Gastroesophageal sphincter (tissue), 4 donors: ENCODE measurements around the gene FAM83G. TPM values are rescaled to one million over a fixed set of nuclear protein-coding genes. Genes with fewer than 3 reads are reported as not detected.

Source experiments
- ATAC-seq: fragments of 150-250 bp; one replicate; pipeline ENCODE4 v1.9.1; 2016; ENCODE audit warnings: mild to moderate bottlenecking, moderate library complexity
- H3K27ac ChIP-seq, 4 donors: fragments of 200-600 bp; sonication (generic) in 3 of 4; 1 replicate in 3 of 4; 2 replicates in 1 of 4; pipeline ENCODE4 v1.5.1; 2016 to 2019
- H3K27me3 ChIP-seq: fragments of 200-600 bp; sonication (generic); one replicate; pipeline ENCODE4 v1.5.1; 2019
- H3K36me3 ChIP-seq, 2 donors: fragments of 200-600 bp; sonication (generic); one replicate each; pipeline ENCODE4 v1.5.1; 2019; ENCODE audit warnings: control low read depth in 1 of 2
- H3K4me1 ChIP-seq, 3 donors: fragments of 200-600 bp; sonication (generic); 1 replicate in 2 of 3; 2 replicates in 1 of 3; pipeline ENCODE4 v1.5.1; 2016 to 2019; ENCODE audit warnings: control low read depth in 2 of 3
- H3K4me3 ChIP-seq, 2 donors: fragments of 200-600 bp; sonication (generic); one replicate each; pipeline ENCODE4 v1.5.1; 2019; ENCODE audit warnings: mild to moderate bottlenecking in 1 of 2, moderate library complexity in 1 of 2
- H3K9me3 ChIP-seq, 3 donors: fragments of 200-600 bp; sonication (generic); one replicate each; pipeline ENCODE4 v1.5.1; 2017 to 2019; ENCODE audit warnings: control low read depth in 2 of 3
- EP300 ChIP-seq: sonication (generic); formaldehyde crosslinking; IDR thresholded peaks from one replicate; pipeline ENCODE4 v1.6.1; 2017; ENCODE audit warnings: antibody characterized with exemption, mild to moderate bottlenecking
- POLR2A ChIP-seq, 2 donors: fragments of 450-650 bp; IDR thresholded peaks; one replicate each; pipeline ENCODE4 v1.6.1; 2017; ENCODE audit warnings: antibody characterized with exemption in 2 of 2, mild to moderate bottlenecking in 2 of 2, moderate library complexity in 1 of 2
- POLR2AphosphoS5 ChIP-seq: sonication (generic); formaldehyde crosslinking; IDR thresholded peaks from one replicate; pipeline ENCODE4 v1.6.1; 2017; ENCODE audit warnings: antibody characterized with exemption
- WGBS, 2 donors: methylation state at CpG; one replicate each; pipeline ENCODE4 v1.1.5; 2018; ENCODE audit warnings: low coverage in 1 of 2; 5-methylcytosine and 5-hydroxymethylcytosine counted together
- total RNA-seq, 4 donors: library from RNA; depleted of rRNA; stranded (reverse); fragments of >200 nt; gene quantifications; one replicate each; pipeline ENCODE4 v1.1.0, GENCODE V29; 2016
- TF ChIP-seq, protein P1 (sequence below), 4 experiments: fragments of 200-600 bp in 2 of 4; fragments of 450-650 bp in 2 of 4; sonication (generic) in 1 of 4; IDR thresholded peaks; one replicate each; pipeline ENCODE4 v1.5.1; 2017 to 2019; ENCODE audit warnings: antibody characterized with exemption in 4 of 4, mild to moderate bottlenecking in 2 of 4, moderate library complexity in 2 of 4

The FAM83G gene
- total RNA-seq, 4 donors from 2014 or later, result 6.7 to 17.9 (median 11.7) TPM

- Histone ChIP-seq H3K9me3 (no peaks in the 10 kb centered on the region), H3K4me3 (no peak overlapping the region), H3K27ac (no peak overlapping the region), H3K27me3 (peaks cover 11% of the 10 kb centered on the region), H3K4me1 (no peaks in the 10 kb centered on the region), H3K36me3 (no peaks in the 10 kb centered on the region)
- WGBS, 2 donors, result 48% methylated on average over 3 of the region's 6 CpGs; no CpG with 5 or more reads in 1 of the 2 donors
- no peak for ATAC-seq
- TF ChIP-seq, protein P1, sequence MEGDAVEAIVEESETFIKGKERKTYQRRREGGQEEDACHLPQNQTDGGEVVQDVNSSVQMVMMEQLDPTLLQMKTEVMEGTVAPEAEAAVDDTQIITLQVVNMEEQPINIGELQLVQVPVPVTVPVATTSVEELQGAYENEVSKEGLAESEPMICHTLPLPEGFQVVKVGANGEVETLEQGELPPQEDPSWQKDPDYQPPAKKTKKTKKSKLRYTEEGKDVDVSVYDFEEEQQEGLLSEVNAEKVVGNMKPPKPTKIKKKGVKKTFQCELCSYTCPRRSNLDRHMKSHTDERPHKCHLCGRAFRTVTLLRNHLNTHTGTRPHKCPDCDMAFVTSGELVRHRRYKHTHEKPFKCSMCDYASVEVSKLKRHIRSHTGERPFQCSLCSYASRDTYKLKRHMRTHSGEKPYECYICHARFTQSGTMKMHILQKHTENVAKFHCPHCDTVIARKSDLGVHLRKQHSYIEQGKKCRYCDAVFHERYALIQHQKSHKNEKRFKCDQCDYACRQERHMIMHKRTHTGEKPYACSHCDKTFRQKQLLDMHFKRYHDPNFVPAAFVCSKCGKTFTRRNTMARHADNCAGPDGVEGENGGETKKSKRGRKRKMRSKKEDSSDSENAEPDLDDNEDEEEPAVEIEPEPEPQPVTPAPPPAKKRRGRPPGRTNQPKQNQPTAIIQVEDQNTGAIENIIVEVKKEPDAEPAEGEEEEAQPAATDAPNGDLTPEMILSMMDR (IDR thresholded peaks at IDR 0.05), result no peak
- TF ChIP-seq EP300, result no peak
- TF ChIP-seq POLR2AphosphoS5, result no peak
- no peak for TF ChIP-seq POLR2A (IDR thresholded peaks at IDR 0.05)
These were observed 56.7 kb downstream of the FAM83G start for GRCh38 chr17:18947866-18948265.

DNA sequence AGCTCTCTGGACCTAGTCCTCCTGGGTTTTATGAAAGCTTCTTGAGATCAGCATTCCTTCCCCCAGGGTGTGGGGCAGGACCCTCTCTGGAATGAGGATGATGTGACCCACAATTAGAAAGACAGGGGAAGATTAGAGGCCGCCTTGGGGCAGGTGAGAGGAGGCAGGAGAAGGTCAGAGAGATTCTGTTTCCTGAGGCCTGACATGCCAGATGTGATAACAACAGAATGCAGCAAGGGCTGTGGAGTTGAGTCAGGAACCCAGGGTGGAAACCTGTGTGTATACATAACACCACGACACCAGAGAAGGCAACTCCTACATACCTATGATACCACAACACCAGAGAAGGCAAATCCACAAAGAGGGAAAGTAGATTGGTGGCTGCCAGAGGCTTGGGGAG lies 58.0 kb downstream of the FAM83G start:
- Histone ChIP-seq H3K9me3 (no peaks in the 10 kb centered on the region), H3K4me3 (no peak overlapping the region), H3K27me3 (peaks cover 11% of the 10 kb centered on the region), H3K36me3 (no peaks in the 10 kb centered on the region), H3K4me1 (no peaks in the 10 kb centered on the region), H3K27ac (no peak overlapping the region)
- WGBS, 2 donors, result 60% methylated on average over 1 of the region's 2 CpGs
- ATAC-seq, result no peak
- TF ChIP-seq POLR2AphosphoS5 (no peak), POLR2A (IDR thresholded peaks at IDR 0.05) (no peak), EP300 (no peak)
- TF ChIP-seq, protein P1 (IDR thresholded peaks at IDR 0.05), result no peak

GRCh38 chr17:18944646-18945045 lies 59.9 kb downstream of the FAM83G start:
- TF ChIP-seq, protein P1 (IDR thresholded peaks at IDR 0.05), result no peak
- no peak for TF ChIP-seq POLR2A (IDR thresholded peaks at IDR 0.05)
- TF ChIP-seq EP300, result no peak
- TF ChIP-seq POLR2AphosphoS5, result no peak
- peaks cover 8% of the 10 kb centered on the region for H3K27me3 ChIP-seq
- no peak overlapping the region for H3K27ac ChIP-seq
- no peaks in the 10 kb centered on the region for H3K4me1 ChIP-seq
- H3K36me3 ChIP-seq, result no peaks in the 10 kb centered on the region
- no peak overlapping the region for H3K4me3 ChIP-seq
- ATAC-seq, result no peak
- no peaks in the 10 kb centered on the region for H3K9me3 ChIP-seq
- WGBS, 2 donors, result 67 to 69% methylated on average over 3 to 5 of the region's 5 CpGs

DNA sequence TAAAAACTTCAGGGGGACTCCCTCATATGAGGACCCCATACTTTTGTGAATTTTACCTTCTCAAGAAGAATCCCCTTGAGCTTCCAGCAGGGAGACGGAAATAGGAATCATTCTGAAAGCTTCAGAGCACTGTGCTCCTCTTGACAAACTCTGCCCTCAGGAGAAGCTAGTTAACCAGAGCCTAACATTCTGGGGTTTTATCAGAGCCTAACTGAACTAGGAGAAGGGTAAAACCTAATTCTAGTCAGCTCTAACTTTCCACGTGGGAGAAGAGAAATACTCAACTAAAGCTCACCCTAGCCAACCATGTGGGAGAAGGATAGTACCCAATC lies 65.9 kb downstream of the FAM83G start:
- WGBS, 2 donors, result 54 to 100% methylated on average over 1 to 2 of the region's 2 CpGs
- TF ChIP-seq, protein P1 (IDR thresholded peaks at IDR 0.05), result no peak
- TF ChIP-seq EP300, result no peak
- no peak for TF ChIP-seq POLR2AphosphoS5
- TF ChIP-seq POLR2A (IDR thresholded peaks at IDR 0.05), result no peak
- no peak for ATAC-seq

GRCh38 chr17:18937981-18938691 lies 66.4 kb downstream of the FAM83G start:
- Histone ChIP-seq H3K27ac (no peak overlapping the region), H3K27me3 (no peaks in the 10 kb centered on the region), H3K4me1 (no peaks in the 10 kb centered on the region), H3K4me3 (no peak overlapping the region), H3K9me3 (no peaks in the 10 kb centered on the region), H3K36me3 (no peaks in the 10 kb centered on the region)
- WGBS, 2 donors, result 71 to 72% methylated on average over 7 to 8 of the region's 8 CpGs
- ATAC-seq, result no peak
- no peak for TF ChIP-seq POLR2A (IDR thresholded peaks at IDR 0.05)

More for the DNA sequence above, 65.9 kb downstream of the FAM83G start:
- no peak overlapping the region for H3K4me3 ChIP-seq
- no peaks in the 10 kb centered on the region for H3K27me3 ChIP-seq
- H3K4me1 ChIP-seq, result no peaks in the 10 kb centered on the region
- H3K9me3 ChIP-seq, result no peaks in the 10 kb centered on the region
- no peaks in the 10 kb centered on the region for H3K36me3 ChIP-seq
- no peak overlapping the region for H3K27ac ChIP-seq
